ENCODE measurements around the gene HEPACAM. TPM values are rescaled to one million over a fixed set of nuclear protein-coding genes. Genes with fewer than 3 reads are reported as not detected.

The HEPACAM gene
- total RNA-seq, 2 donors from 2014 or later: 0.08 to 0.12 TPM

DNA sequence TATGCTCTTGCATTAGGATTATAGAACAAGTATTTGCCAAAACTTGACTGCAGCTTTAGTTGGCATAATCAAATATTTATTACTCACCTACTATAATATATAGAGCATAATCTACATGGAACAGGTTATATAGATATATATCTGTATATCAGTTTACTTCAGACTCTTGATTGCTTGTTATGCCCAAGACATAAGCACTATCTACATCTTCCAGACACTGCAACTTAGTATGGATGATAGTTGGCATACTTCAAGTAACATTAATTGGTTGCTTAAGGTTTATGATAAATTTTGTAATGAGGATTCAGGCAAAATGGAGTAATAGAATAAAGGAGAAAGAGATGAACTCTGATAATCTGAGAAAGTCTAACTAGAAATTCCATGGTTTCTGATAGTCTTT lies 19.2 kb upstream of the HEPACAM start:
- Histone ChIP-seq H3K27me3 (no peaks in the 10 kb centered on the region), H3K4me3 (no peak overlapping the region), H3K4me1 (no peaks in the 10 kb centered on the region), H3K9me3 (no peaks in the 10 kb centered on the region), H3K27ac (no peak overlapping the region), H3K36me3 (no peaks in the 10 kb centered on the region), H3K9ac (ENCODE audit: low read depth in 2 of 2, low read length in 2 of 2) (no peak overlapping the region)
- TF ChIP-seq, protein P1, sequence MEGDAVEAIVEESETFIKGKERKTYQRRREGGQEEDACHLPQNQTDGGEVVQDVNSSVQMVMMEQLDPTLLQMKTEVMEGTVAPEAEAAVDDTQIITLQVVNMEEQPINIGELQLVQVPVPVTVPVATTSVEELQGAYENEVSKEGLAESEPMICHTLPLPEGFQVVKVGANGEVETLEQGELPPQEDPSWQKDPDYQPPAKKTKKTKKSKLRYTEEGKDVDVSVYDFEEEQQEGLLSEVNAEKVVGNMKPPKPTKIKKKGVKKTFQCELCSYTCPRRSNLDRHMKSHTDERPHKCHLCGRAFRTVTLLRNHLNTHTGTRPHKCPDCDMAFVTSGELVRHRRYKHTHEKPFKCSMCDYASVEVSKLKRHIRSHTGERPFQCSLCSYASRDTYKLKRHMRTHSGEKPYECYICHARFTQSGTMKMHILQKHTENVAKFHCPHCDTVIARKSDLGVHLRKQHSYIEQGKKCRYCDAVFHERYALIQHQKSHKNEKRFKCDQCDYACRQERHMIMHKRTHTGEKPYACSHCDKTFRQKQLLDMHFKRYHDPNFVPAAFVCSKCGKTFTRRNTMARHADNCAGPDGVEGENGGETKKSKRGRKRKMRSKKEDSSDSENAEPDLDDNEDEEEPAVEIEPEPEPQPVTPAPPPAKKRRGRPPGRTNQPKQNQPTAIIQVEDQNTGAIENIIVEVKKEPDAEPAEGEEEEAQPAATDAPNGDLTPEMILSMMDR (IDR thresholded peaks at IDR 0.05): no peak
- DNase-seq: no peak
- intact Hi-C loops (cut with DNase I): loop anchor here (5.0 to 10.0 kb wide), 2 partner anchors 187 to 640 kb away; partner anchors contain the start of gene STT3A

DNA sequence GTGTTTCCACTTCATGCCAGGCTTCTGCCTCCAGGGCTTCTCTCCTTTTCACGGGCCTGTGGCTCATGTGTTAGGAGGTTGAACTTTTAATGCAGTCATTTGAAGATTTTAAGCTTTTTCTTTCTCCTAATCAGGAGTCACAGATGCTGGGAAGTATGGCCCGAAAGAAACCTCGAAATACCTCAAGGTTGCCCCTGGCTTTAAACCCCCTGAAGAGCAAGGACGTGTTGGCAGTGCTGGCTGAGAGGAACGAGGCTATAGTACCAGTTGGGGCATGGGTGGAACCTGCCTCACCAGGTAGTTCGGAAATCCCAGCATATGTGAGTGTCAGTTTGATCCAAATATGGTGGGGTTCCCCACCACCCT lies 18.7 kb upstream of the HEPACAM start:
- intact Hi-C loops (cut with DNase I): loop anchor here (10.0 kb wide), 1 partner anchor 640 kb away; the partner anchor contains the start of gene STT3A
- no peak overlapping the region for H3K27ac ChIP-seq

DNA sequence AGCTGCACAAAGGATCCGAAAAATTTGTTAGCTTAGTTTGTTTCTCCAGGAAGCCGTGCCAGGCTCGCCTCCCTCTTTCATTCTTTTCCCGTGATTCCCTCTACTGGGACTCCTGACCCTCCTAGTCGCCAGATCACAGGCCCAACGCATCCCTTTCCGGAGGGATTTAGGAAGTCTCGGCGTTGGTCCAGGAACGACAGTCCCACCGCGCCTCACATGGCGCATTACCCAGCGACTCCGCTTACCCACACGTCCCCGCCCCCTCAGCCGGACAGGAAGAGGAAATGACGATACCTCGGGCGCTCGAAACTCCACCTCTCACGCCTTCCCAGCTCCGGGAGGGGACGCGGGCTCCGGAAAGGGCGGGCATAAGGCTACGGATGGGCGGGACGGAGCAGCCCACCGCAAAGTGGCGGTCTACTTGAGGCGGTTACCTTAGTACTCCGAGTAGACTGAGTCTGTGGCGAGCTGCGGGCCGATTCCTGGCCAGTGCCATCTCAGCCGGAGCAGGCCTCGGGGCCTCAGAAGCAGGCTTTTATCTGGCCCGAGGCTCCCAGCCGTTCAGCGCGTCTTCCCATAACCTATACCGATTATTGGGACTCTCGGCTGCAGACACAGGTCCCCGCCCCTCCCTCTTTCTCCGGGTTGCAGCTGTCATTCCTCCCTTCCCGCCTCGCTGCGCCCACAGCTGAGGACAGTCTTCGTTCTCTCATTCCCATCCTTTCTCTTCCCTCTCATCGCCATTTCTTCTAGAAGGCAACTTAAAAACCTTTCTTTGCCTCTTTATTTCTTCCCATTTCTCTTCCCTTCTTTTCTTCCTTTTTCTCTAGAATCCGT lies 18.1 kb upstream of the HEPACAM start, which contains the start of gene CCDC15:
Gene CCDC15 (plus strand): TSS at position 450 of the 837 bp plus-strand sequence. CDS start 531 bp downstream, outside the sequence.
- peak; percentile 99 for DNase-seq
- Histone ChIP-seq H3K36me3 (no peaks in the 10 kb centered on the region), H3K9me3 (no peaks in the 10 kb centered on the region), H3K9ac (ENCODE audit: low read depth in 2 of 2, low read length in 2 of 2) (peak within 1 kb of the TSS; percentile 35 to 78), H3K4me1 (no peaks in the 10 kb centered on the region), H3K27me3 (no peaks in the 10 kb centered on the region), H3K4me3 (peak within 1 kb of the TSS; percentile 71), H3K27ac (peak within 1 kb of the TSS; percentile 68)
- intact Hi-C loops (cut with DNase I): loop anchor here (10.0 kb wide), 1 partner anchor 641 kb away; the partner anchor contains the start of gene STT3A
- TF ChIP-seq, protein P1 (IDR thresholded peaks at IDR 0.05): no peak

More for the DNA sequence above, 18.7 kb upstream of the HEPACAM start:
- no peaks in the 10 kb centered on the region for H3K36me3 ChIP-seq
- H3K4me1 ChIP-seq: no peaks in the 10 kb centered on the region
- TF ChIP-seq, protein P1 (IDR thresholded peaks at IDR 0.05): no peak
- H3K9me3 ChIP-seq: no peaks in the 10 kb centered on the region
- H3K27me3 ChIP-seq: no peaks in the 10 kb centered on the region
- DNase-seq: no peak
- H3K9ac ChIP-seq (ENCODE audit: low read depth in 2 of 2, low read length in 2 of 2): peak overlapping the region; percentile 35 to 78
- H3K4me3 ChIP-seq: peak overlapping the region; percentile 71

DNA sequence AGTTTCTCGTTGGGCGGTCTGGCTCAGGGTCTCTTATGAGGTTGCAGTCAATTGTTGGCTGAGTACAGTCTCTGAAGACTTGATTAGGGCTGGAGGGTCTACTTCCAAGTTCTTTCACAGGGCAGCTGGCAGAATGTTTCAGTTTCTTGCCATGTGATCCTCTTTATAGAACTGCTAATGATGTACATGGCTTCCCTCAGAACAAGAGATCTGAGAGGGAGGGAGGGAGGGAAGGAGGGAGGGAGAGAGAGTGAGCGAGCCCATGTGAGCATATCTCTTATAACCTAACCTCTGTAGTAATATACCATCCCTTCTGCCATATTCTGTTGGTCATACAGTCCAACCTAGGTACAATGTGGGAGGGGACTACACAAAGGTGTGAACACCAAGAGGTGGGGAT lies 15.5 kb upstream of the HEPACAM start:
- Histone ChIP-seq H3K27me3 (no peaks in the 10 kb centered on the region), H3K9me3 (no peaks in the 10 kb centered on the region), H3K4me3 (no peak overlapping the region), H3K27ac (no peak overlapping the region), H3K36me3 (no peaks in the 10 kb centered on the region), H3K4me1 (no peaks in the 10 kb centered on the region), H3K9ac (ENCODE audit: low read depth in 2 of 2, low read length in 2 of 2) (no peak overlapping the region)
- intact Hi-C loops (cut with DNase I): loop anchor here (10.0 kb wide), 1 partner anchor 643 kb away; the partner anchor contains the start of gene STT3A
- DNase-seq: no peak
- TF ChIP-seq, protein P1 (IDR thresholded peaks at IDR 0.05): no peak

DNA sequence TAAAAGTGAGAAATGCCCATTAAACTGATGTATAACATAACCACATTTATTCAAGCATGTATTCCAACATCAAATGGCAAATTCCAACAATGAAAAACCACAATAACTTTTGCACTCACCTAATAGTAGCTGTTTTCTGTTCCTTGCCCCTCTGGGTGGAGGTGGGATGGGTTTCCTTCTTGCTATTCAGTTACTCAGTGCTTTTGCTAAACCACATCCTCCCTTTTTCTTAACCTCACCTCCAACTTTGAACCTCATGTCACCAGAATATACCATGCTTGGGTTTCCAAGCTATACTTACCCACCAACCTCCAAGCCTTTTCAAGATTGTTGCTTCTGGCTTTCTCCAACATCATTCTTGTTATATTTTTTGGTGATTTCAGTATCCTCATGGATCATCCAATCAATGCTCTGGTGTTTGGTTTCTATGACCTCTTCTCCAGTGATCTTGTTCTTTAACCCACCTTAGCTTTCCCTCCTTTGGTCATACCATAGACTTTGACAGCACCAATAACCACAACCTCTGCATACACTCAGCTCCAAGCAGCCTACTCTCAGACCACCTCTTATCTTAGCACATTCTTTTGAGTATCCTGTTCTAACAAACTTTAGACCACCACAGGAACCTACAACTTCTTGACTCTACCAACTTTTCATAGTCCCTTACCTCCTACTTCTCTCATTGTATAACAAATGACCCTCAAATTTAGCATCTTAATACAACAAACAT lies 14.9 kb upstream of the HEPACAM start:
- Histone ChIP-seq H3K27ac (no peak overlapping the region), H3K4me3 (no peak overlapping the region), H3K9me3 (no peaks in the 10 kb centered on the region), H3K27me3 (no peaks in the 10 kb centered on the region), H3K9ac (ENCODE audit: low read depth in 2 of 2, low read length in 2 of 2) (no peak overlapping the region), H3K36me3 (no peaks in the 10 kb centered on the region), H3K4me1 (no peaks in the 10 kb centered on the region)
- DNase-seq: no peak
- intact Hi-C loops (cut with DNase I): loop anchor here (10.0 kb wide), 1 partner anchor 644 kb away; the partner anchor contains the start of gene STT3A
- TF ChIP-seq, protein P1 (IDR thresholded peaks at IDR 0.05): no peak
